Transverse colon (tissue), 4 donors: Measurements from ENCODE around the gene ALK.

Experiments used
- POLR2AphosphoS5 ChIP-seq, 3 donors: sonication (generic); formaldehyde crosslinking; IDR thresholded peaks; one replicate each; pipeline ENCODE4 v1.6.1; 2016; ENCODE audit warnings: antibody characterized with exemption in 3 of 3
- TF ChIP-seq, protein P1 (sequence below), 5 experiments: fragments of 200-600 bp in 3 of 5; fragments of 450-650 bp in 2 of 5; sonication (generic) in 3 of 5; IDR thresholded peaks; 1 replicate in 2 of 5; 2 replicates in 3 of 5; pipeline ENCODE4 v1.5.1; 2016 to 2017; ENCODE audit warnings: antibody characterized with exemption in 5 of 5, inconsistent platforms in 3 of 5, mild to moderate bottlenecking in 2 of 5, moderate library complexity in 1 of 5

DNA sequence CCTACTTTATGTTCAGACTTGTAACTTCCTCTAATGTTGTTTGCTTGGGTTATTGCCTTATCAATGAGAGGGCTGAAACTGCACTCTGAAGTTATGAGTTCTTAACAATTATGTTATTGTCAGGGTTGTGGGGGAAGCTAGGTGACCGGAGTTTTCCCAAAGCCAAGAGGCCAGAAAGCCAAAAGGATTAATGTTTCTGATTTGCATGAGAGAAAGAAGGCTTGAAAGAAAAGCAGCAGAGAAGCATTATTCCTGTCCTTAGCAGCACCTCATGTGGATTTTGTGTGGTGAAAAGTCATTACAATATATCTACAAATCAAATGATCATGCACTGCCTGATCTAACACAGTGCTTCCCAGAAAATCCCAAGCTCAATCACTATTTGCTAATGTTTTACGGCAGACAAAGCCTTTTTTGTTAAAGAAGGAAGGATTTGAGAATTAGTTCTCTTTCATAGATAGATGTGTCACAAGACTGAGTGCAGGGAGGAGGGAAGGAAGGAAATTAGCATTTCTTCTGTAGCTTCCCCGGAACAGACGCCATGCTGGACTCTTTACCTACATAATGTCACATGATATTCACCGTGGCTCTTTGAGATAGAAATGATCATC is 203.2 kb downstream of the ALK start:
- TF ChIP-seq POLR2AphosphoS5 (IDR thresholded peaks at IDR 0.05) = no peak
- TF ChIP-seq, protein P1, sequence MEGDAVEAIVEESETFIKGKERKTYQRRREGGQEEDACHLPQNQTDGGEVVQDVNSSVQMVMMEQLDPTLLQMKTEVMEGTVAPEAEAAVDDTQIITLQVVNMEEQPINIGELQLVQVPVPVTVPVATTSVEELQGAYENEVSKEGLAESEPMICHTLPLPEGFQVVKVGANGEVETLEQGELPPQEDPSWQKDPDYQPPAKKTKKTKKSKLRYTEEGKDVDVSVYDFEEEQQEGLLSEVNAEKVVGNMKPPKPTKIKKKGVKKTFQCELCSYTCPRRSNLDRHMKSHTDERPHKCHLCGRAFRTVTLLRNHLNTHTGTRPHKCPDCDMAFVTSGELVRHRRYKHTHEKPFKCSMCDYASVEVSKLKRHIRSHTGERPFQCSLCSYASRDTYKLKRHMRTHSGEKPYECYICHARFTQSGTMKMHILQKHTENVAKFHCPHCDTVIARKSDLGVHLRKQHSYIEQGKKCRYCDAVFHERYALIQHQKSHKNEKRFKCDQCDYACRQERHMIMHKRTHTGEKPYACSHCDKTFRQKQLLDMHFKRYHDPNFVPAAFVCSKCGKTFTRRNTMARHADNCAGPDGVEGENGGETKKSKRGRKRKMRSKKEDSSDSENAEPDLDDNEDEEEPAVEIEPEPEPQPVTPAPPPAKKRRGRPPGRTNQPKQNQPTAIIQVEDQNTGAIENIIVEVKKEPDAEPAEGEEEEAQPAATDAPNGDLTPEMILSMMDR (IDR thresholded peaks at IDR 0.05) = no peak
